ENCODE data around the gene MYO16.

DNA sequence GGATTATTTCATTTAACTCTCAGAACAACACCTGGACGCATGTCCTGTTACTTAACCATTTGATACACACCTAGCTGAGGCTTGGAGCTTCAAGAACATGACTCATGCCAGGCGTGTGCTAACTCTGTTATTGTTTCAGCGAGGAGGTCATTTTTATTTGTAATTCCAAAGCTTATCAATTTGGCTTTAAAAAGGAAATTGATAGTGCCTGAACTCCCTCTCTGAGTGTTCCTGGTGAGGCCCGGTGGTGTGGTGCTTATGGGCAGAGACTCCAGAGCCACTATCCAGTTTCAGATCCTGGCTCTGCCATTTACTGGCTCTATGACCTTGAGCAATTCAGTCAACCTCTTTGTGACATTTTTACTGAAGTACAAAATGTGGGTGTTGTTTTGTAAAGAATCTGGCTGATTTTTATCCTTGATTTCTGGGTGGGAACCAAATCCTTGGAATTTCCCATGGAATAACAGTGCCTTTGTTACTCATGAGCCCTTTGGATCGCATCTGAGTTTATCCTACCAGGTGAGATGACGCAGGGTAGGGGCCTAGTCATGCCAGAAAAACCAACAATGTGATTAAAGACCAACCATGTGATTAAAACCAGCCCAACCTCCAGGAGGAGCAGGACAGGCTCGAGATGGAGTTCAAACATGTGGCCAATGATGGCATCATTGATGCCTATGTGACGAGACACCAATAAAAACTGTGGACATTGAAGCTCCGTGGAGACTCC, 198.8 kb downstream of the MYO16 start:
- TF ChIP-seq, protein P1, sequence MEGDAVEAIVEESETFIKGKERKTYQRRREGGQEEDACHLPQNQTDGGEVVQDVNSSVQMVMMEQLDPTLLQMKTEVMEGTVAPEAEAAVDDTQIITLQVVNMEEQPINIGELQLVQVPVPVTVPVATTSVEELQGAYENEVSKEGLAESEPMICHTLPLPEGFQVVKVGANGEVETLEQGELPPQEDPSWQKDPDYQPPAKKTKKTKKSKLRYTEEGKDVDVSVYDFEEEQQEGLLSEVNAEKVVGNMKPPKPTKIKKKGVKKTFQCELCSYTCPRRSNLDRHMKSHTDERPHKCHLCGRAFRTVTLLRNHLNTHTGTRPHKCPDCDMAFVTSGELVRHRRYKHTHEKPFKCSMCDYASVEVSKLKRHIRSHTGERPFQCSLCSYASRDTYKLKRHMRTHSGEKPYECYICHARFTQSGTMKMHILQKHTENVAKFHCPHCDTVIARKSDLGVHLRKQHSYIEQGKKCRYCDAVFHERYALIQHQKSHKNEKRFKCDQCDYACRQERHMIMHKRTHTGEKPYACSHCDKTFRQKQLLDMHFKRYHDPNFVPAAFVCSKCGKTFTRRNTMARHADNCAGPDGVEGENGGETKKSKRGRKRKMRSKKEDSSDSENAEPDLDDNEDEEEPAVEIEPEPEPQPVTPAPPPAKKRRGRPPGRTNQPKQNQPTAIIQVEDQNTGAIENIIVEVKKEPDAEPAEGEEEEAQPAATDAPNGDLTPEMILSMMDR (IDR thresholded peaks at IDR 0.05), result no peak
- TF ChIP-seq POLR2A (IDR thresholded peaks at IDR 0.05), result no peak
- TF ChIP-seq EP300 (IDR thresholded peaks at IDR 0.05), result no peak

Measured in ovary (tissue), 3 donors.